HG03159 (cell line): Measurements from ENCODE around the gene TPSB2.
"Not testable (repeated sequence)": the region's sequence is repeated elsewhere in the genome, so short reads cannot be mapped to it uniquely, and the experiment has no call there.

Experiments used
- ATAC-seq: cut with Tn5 transposase; IDR thresholded peaks from one replicate; pipeline ENCODE4 v1.9.1; 2021; ENCODE audit warnings: mild to moderate bottlenecking, moderate library complexity; ENCODE audit not compliant: unreplicated experiment

The TPSB2 gene

GRCh38 chr16:1262210-1262845, 32.3 kb upstream of the TPSB2 start:
- ATAC-seq: no peak

GRCh38 chr16:1261131-1261892, 31.3 kb upstream of the TPSB2 start:
- ATAC-seq: no peak

- ATAC-seq: no peak
These were observed 30.2 kb upstream of the TPSB2 start for GRCh38 chr16:1260101-1260680.

- no peak for ATAC-seq
These were observed 29.7 kb upstream of the TPSB2 start for GRCh38 chr16:1259760-1260068.

- no peak for ATAC-seq
These were observed 29.1 kb upstream of the TPSB2 start for GRCh38 chr16:1258906-1259759.

- no peak for ATAC-seq
These were observed 28.2 kb upstream of the TPSB2 start for GRCh38 chr16:1258225-1258600.

GRCh38 chr16:1257561-1258224, 27.7 kb upstream of the TPSB2 start:
- ATAC-seq: no peak

- no peak for ATAC-seq
These were observed 26.9 kb upstream of the TPSB2 start for GRCh38 chr16:1256874-1257322.

- ATAC-seq: not testable (repeated sequence)
These were observed 26.4 kb upstream of the TPSB2 start for GRCh38 chr16:1256296-1256873.

- ATAC-seq: not testable (repeated sequence)
These were observed 25.5 kb upstream of the TPSB2 start, which contains the start of gene TPSD1 for GRCh38 chr16:1255276-1256122. TSS of gene TPSD1 (plus strand) at chr16:1256069. CDS start at chr16:1256281, 212 bp downstream.

- not testable (repeated sequence) for ATAC-seq
These were observed 24.8 kb upstream of the TPSB2 start for GRCh38 chr16:1254821-1255220.

- not testable (repeated sequence) for ATAC-seq
These were observed 23.8 kb upstream of the TPSB2 start for GRCh38 chr16:1253701-1254364.

GRCh38 chr16:1249031-1249755, 19.2 kb upstream of the TPSB2 start:
- ATAC-seq: not testable (repeated sequence)

- ATAC-seq: not testable (repeated sequence)
These were observed 18.0 kb upstream of the TPSB2 start for GRCh38 chr16:1247903-1248537.

- ATAC-seq: no peak
These were observed 15.6 kb upstream of the TPSB2 start for GRCh38 chr16:1245452-1246020.

- ATAC-seq: no peak
These were observed 14.9 kb upstream of the TPSB2 start for GRCh38 chr16:1244881-1245280.
